NCI-H2107 (cell line): ENCODE results near the gene CEACAM1.
"Not testable (repeated sequence)": the region's sequence is repeated elsewhere in the genome, so short reads cannot be mapped to it uniquely, and the experiment has no call there.

ENCODE experiments used
- DNase-seq: peaks from one replicate; lab custom pipeline; 2025; lab: John Stamatoyannopoulos, UW

CEACAM1 gene

DNA sequence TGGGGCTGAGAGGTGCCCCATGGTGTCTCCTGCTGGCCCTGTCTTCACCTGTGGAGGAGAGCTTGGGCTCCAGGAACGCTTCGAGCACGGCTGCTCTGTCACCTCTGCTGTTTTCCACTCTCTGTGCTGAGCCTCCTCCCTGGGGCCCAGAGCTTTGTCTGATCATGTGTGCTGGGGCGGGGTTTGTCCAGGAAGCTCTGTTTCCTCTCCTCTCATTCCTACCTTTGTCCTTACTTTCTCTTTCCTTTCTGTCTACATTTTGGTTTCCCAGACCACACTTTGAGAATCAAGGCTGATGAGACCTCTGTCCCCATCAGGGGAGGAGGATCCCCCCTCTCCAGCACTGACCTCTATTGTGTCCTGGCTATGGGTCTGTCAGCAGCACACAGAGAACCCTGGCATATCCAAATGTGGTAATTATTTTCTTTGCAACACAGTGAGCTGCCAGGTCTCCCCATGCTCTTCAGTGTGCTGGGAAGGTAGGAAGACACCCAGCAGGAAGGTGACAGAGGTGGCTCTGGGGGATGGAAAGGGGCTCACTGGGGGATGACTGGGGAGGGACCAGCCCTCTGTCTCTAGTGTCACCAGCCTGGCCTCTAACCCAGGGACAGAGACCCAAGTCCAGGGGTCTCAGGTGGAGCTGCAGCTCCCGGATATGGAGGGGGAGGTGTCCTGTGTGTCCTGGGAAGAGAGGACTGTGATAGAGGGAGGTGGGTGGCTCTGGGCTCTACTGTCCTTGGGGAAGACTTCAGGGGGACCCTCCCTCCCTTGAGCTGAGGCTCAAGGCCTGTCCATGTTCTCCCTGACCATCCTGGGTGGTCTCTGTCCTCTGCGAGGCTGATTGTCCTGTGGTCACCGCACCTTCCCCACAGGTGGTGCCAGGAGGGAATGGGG lies at the start of gene CEACAM1:
Gene CEACAM1 (minus strand): TSS at position 128 of the 894 bp plus-strand sequence. CDS start 107 bp downstream, at position 21.
- peak; percentile 46 for DNase-seq

DNA sequence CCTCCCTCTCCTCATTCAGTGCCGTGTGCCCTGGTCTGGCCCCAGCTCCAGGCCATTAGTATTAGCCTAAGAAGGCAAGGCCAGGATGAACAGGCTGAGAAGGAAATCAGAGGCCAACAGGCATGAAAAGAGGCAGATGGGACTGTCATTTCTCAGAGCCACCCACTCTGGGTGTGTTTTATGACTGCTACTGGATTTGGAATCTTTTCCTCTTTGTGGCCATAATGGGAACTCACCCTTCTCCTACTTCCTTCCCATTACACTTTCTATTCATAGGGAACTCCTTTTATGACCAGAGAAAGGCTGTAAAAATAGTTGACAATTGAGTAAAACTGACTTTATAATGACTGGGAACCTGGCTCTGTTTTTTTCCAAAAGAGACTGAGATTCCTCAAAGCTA lies 48.7 kb upstream of the CEACAM1 start:
- no peak for DNase-seq

DNA sequence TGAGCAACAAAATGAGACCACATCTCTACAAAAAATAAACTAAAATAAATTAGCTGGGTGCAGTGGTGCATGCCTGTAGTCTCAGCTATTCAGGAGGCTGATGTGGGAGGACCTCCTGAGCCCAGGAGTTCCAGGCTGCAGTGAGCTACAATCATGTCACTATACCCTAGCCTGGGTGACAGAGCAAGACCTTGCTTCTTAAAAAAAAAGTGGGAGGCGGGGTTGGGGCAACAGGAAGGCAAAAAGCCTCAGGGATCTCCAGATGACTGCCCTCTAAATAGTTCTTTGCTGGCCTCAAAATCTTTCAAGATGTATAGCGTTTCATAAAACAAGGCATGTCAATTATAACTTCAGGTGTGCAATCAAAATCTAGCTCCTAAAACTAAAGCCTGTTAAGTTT lies 48.0 kb upstream of the CEACAM1 start:
- DNase-seq, result no peak

DNA sequence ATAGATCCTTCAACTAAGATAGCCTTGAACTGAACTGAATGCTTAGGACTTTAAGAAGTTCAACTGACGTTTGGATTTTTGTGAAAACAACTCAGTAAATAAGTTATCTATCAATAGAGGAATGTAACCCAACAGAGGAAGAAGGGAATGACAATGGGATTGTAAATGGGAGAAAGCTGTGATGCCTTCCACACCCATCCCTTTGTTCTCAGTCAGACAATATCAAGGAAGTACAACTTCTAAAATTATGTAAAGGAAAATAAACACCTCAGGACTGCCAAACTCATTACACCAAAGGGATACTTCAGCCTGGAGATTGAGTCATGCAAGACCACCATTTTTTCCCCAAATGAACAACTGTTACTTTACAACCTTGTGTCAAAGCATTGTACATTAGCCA lies 45.4 kb upstream of the CEACAM1 start:
- no peak for DNase-seq

DNA sequence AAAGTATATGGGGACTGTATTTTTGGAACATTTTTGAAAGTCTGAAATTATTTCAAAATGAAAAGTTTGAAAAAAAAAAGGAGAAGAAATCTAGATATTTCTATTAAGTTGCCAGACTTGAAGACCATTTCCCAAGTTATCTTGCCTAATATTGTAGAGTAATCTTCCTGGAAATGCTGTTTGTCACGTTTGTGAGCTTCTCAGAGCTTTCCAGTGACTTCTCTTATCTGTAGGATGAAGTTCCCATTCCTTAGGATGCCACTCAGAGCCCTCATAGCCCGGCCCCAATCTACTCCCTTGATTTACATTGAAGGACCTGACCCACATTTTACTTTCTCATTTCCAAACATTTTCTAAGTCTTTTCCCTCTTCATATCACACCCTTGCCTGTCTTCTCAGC lies 42.8 kb upstream of the CEACAM1 start:
- DNase-seq, result no peak

DNA sequence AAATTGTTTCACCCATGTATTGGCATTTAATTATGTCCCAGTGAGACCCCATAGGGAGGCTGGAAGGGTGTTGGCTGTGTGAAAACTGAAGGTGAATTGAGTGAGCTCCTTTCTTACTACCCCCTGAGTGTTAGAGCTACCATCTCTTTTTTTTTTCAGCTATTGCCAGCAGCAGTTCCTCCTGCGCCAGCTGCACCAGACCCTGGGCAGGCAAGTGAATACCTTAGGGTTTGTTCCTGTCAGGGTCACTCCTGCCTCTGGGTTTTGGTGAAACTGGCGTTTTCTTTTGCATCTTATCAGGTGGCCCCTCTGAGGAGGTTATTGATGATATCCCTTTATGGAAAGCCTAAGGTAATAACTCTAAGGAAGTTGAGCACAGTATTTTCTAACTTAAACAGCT lies 40.9 kb upstream of the CEACAM1 start:
- no peak for DNase-seq

DNA sequence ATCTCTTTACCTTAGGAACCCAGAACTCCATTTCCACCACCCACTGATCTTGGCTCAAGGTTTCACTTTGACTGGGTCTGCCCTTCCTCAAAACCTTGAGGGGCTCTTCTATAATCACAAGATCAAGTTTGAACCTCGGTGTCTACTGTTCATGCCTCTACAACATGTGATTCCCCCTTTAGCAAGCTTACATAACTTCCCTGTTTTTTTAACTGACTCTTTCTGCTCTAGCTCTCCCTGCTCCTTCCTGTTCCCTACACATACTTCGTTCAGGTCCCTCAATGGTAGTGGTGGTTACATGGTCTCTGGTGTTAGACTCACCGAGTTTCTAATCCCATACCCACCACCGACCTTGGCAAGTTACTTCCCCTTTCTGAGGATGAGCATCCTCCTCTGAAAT lies 39.7 kb upstream of the CEACAM1 start:
- DNase-seq, result no peak

DNA sequence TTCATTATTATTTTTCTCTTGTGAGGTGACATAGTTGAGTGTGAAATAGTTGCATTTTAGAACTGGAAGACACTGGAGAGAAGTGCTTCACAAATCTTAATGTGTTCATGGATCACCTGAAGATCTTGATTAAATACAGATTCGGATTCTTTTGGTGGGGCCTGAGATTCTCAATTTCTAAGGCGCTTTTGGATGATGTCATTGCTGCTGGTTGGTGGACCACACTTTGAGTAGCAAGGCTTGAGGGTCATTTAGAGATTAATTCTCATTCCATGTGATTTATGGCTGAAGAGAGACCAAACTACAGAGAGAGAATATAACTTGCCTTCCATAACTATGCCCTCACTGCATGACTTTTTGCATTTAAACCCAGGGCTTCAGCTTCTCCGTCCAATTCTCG lies 39.3 kb upstream of the CEACAM1 start:
- DNase-seq, result no peak

DNA sequence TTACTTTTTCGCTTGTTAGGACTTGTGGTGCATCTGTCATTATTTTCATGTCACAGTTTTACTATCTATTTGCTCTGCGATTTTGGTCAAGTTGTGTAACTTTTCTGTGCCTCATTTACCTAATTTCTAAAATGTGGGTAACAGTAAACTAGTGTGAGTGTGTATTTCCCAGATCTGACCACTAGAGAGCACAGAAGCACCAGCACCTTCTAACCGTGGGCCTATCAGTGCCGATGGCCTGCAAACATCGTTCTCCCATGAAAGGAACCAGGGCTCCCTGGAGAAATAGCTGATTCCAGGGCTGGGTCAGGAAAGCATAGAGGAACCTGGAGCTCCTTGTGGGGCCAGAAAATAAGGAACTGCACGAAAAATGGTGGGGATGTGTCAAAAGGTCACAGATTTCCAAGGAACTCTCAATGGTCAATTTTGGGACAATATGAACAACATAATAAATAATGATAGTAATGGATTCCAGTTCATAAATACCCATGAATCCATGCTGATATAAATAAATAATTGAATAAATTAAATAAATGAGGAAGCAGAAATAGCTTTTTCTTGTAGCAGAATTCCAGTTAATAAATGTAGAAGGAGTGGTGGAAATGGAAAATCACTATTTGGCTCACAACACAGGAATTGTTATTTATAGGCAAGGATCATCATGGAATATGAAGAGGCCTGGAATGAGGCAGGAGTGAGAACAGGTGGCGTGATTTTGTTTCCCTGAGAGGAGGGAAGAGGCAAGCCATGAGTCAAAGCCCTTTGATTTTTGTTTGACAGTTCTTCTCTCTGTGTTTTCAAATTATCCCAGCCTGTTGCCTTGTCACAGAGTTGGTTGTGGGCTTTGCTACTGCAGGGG lies 35.3 kb upstream of the CEACAM1 start:
- peak; percentile 8 for DNase-seq

DNA sequence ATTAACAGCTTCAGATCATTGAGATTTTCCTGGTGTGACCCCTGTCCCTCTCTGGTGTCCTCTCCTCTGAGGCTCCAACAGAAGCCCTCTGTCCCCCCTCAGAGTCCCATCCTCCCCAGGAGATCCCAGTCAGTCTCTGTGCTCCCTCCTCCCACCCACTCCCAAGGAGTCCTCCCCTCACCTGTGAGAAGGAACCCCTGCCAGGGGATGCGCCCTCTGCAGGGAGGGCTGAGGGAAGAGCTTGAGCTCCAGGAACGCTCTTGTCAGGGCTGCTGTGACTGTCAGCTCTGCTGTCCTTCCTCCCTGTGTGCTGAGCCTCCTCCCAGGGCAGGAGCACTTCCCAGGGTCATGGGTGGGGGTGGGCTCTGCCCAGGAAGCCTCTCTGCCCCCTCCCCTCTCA lies 33.2 kb upstream of the CEACAM1 start:
- DNase-seq, result no peak

DNA sequence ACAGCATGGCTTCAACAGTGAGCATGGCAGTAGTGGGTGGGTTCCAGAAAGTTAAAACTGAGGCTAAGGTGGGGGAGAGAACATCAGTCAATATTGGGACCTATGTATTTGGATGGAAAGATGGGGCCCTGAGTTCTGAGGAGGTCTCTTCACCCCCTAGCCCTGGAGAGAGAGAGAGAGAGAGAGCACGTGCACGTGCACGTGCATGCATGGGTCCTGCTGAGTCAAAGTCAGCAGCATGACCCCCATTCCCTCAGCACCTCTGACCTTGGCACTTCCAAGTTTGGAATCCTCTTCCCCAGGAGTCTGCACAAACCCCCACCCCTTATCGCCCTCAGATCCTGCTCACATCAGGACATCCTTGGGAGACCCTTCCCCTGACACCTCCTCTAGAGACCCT lies 32.5 kb upstream of the CEACAM1 start:
- no peak for DNase-seq

DNA sequence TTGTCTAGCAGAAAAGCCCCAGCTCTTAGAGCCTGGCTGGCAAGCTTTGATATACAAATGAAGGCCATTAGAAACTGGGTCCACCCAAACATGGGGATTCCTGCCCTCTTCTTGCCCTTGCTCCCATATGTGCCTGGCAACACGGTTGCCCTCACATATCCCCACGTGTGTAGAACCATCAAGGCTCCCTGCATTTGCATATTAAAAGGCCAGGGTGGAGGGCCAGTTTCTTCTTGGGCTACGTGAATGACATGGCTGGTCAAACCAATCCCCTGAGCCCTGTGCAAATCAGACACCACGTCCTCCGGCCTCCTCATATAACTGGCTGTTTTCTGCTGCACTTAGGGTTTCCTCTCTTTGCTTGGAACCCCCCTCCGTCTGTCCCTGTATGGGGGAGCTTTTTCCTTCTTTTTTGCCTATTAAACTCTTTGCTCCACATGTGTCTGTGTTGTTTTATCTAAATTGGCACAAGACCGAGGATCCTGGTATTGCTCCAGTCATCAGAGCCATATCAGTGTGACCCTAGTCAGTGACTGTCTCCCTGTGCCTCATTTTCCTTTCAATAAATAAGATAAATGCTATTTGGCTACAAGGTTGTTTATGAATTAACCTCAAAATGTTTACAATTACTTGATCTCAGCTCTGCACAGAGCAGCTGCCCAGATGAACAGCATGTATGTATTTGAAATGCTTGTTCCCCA lies 30.3 kb upstream of the CEACAM1 start:
- no peak for DNase-seq

DNA sequence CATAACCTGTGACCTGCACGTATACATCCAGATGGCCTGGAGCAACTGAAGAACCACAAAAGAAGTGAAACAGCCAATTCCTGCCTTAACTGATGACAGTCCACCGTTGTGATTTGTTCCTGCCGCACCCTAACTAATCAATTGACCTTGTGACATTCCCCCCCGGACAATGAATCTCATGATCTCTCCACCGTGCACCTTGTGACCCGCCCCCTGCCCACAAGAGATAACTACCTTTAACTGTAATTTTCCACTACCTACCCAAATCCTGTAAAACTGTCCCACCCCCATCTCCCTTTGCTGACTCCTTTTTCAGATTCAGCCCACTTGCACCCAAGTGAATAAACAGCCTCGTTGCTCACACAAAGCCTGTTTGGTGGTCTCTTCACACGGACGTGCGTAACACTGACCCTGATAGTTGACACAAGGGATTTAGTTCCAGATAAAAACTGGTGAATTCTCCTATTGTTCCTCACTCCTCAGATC lies 29.1 kb upstream of the CEACAM1 start:
- DNase-seq, result not testable (repeated sequence)

DNA sequence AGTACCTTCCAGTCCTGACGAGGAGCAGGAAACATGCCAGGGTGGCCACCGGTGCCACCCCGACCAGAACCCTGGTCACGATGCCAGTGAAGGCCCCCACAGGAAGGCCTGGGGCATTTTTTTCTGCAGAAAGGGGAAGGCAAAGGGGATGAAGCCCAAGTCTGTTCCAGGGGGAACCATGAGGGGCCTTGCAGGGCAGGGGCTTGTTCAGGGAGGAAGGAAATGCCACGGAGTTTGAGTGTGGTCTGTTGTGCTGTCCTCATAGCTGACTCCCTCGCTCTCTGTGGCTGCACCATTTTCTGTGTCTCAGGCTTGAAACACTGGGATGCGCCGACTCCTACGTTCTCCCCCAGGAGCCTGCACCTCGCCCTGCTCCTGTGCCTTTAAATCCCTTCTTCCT lies 27.5 kb upstream of the CEACAM1 start:
- DNase-seq, result no peak

DNA sequence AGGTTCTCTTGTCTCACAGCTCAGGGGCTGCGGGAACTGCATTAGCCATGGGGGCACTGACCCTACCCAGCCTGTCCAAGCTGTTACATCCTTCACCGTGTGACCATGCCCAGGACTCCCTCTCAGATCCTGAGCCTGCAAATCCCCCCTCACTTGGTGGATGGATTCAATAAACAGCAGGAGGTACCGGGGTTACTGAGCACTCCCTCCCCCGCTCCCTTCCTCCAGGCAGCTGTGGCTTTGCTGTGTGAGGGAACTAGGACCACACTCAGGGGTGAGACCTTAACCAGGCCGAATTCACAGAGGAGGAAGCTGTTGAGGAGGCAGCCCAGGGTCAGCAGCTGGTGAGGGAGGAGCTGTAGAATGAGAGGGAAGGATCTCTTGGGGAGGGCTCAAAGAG lies 27.0 kb upstream of the CEACAM1 start:
- no peak for DNase-seq

DNA sequence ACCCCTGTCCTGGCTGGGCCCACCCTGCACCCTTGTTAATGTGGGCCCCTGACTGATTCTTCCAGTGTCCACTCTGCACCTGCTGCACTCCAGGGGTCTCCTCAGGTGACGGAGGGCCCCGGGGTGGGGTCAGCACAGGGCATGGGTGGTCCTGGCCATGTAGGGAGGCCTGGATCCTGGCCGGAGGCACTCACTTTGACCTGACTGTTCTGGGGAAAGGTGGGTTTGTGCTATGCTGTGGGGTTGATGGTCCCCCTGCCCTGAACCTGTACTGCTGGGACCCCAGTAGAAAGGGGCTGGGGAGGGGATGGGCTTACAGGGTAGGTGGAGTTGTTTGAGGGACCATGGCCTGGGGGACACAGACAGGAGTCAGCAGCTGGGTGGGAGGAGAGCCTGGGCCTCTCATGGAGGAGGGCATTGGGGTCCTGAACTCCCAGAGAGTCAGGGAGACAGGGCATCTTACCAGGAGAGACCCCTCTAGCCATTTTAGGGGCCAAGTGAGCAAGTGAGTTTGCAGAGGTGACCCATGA lies 25.8 kb upstream of the CEACAM1 start:
- no peak for DNase-seq

DNA sequence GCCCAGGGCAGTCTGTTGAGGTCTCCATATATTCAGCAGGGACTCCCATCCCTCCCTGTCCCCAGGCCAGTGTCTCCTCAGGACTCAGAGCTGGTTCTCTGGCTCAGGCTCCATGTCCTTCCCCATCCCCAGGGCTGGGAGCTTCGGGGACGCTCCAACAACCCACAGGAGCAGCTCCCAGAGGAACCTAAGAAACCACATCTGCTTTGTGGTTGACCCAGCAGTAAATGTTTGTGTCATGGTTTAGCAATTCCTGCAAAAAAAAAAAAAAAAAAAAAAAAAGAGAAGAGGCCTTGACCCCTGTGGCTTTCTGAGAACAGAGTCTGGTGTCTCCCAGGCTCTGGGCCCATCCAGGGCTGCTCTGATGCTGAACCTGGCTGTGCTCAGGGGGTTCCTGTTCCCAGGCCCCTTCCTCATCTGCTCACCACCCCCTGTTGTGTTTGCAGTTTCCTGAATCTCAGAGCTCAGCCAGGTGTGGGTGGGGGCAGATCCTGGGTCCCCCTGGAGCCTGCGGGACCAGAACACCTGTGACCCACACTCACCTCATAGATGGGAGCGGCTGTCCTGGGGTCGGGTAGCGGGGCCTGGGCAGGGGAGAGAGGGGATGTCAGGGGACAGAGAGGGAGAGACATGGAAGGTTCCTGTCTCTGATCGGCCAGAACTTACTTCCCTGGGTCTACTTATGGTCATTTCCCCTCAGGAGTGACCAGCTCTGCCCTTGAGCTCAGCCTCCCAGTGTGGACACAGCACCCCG lies 25.2 kb upstream of the CEACAM1 start:
- no peak for DNase-seq

DNA sequence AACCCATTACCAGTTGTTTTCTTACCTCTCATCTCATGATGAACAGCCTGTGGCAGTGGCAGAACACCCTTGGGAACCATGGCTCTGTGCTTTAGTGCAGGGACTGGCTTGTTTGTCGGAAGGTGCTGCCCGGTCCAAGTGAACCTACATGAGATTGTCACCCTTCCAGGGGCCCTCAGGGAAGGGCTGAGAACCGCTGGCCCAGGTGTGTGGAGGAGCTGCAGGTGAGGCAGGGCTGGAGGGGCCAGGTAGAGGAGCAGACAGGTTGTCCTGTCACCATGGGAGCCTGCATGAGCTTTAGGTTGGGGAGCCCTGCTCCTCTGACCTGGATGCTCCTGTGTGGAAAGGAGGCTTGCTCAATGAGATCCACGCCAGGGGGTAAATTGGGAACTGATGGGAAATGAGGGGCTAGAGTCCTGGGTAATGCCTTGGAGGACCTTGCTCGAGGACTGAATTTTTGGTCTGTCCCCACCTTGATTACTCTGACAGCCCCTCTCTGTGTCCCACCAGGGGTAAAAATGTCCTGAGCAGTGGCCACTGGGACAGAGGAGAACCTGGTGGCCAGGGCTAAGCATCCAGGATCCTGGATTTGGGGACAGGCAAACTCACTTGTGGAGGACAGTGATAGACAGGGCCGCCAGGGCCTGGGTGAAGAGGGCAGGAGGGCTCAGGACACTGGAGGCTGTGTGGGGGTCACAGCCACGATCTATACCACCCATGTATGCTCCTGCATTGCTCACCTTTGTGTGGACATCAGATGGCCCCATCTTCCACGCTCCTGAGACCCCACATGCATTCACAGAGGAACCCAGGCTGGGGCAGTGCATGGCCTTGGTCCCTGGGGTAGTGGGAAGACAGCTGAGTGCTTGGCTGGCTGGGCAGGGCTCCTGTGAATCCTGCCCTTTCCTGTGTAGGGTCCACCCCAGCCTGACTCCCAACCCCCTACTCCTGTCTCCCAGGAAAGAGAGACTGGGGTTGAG lies 24.1 kb upstream of the CEACAM1 start:
- no peak for DNase-seq

DNA sequence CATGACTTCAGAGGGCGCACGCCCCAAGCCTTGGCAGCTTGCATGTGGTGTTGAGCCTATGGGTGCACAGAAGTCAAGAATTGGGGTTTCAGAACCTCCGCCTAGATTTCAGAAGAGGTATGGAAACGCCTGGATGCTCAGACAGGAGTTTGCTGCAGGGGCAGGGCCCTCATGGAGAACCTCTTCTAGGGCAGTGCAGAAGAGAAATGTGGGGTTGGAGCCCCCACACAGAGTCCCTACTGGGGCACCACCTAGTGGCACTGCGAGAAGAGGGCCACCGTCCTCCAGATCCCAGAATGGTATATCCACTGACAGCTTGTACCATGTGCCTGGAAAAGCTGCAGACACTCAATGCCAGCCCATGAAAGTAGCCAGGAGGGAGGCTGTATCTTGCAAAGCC lies 22.2 kb upstream of the CEACAM1 start:
- not testable (repeated sequence) for DNase-seq

DNA sequence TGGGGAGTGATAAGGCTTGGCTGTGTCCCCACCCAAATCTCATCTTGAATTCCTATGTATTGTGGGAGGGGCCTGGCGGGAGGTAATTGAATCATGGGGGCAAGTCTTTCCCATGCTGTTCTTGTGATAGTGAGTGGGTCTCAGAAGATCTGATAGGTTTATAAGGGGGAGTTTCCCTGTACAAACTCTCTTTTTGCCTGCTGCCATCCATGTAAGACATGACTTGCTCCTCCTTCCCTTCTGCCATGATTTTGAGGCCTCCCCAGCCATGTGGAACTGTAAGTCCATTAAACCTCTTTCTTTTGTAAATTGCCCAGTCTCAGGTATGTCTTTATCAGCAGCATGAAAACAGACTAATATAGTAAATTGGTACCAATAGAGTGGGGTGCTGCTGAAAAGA lies 20.8 kb upstream of the CEACAM1 start:
- not testable (repeated sequence) for DNase-seq
